ENCODE results near the gene MAGI2. TPM values are rescaled to one million over a fixed set of nuclear protein-coding genes. Genes with fewer than 3 reads are reported as not detected.

MAGI2 gene
- total RNA-seq, 2 experiments from 2014 or later, result 0.05 to 0.12 TPM

GRCh38 chr7:78712111-78712510 is 741.4 kb downstream of the MAGI2 start:
- Mint-ChIP-seq H3K9me3 (ENCODE audit: low read depth) (no peaks in the 10 kb centered on the region), H3K4me3 (no peak overlapping the region), H3K27me3 (no peaks in the 10 kb centered on the region), H3K36me3 (ENCODE audit: low read depth) (no peaks in the 10 kb centered on the region), H3K27ac (no peak overlapping the region), H3K4me1 (no peaks in the 10 kb centered on the region)
- no peak for ATAC-seq
- CTCF ChIA-PET, result no interaction called here
- POLR2A ChIA-PET, result no interaction called here
- intact Hi-C loops (cut with DNase I, micrococcal nuclease), result no loop called here
- DNase-seq, result no peak

GRCh38 chr7:78709658-78710057 is 743.8 kb downstream of the MAGI2 start:
- H3K27me3 Mint-ChIP-seq, result no peaks in the 10 kb centered on the region
- DNase-seq (no peak), ATAC-seq (no peak)
- intact Hi-C loops (cut with DNase I, micrococcal nuclease), result no loop called here
- no peak overlapping the region for H3K27ac Mint-ChIP-seq
- ChIA-PET CTCF (no interaction called here), POLR2A (no interaction called here)
- H3K4me3 Mint-ChIP-seq, result no peak overlapping the region
- H3K36me3 Mint-ChIP-seq (ENCODE audit: low read depth), result no peaks in the 10 kb centered on the region
- H3K4me1 Mint-ChIP-seq, result no peaks in the 10 kb centered on the region
- no peaks in the 10 kb centered on the region for H3K9me3 Mint-ChIP-seq (ENCODE audit: low read depth)

GRCh38 chr7:78704504-78704903 is 749.0 kb downstream of the MAGI2 start:
- no peaks in the 10 kb centered on the region for H3K27me3 Mint-ChIP-seq
- ChIA-PET POLR2A (no interaction called here), CTCF (no interaction called here)
- no peak overlapping the region for H3K4me3 Mint-ChIP-seq
- no peak for DNase-seq
- no peak overlapping the region for H3K27ac Mint-ChIP-seq
- H3K4me1 Mint-ChIP-seq, result no peaks in the 10 kb centered on the region
- no peaks in the 10 kb centered on the region for H3K9me3 Mint-ChIP-seq (ENCODE audit: low read depth)
- intact Hi-C loops (cut with DNase I, micrococcal nuclease), result no loop called here
- H3K36me3 Mint-ChIP-seq (ENCODE audit: low read depth), result no peaks in the 10 kb centered on the region
- ATAC-seq, result no peak

DNA sequence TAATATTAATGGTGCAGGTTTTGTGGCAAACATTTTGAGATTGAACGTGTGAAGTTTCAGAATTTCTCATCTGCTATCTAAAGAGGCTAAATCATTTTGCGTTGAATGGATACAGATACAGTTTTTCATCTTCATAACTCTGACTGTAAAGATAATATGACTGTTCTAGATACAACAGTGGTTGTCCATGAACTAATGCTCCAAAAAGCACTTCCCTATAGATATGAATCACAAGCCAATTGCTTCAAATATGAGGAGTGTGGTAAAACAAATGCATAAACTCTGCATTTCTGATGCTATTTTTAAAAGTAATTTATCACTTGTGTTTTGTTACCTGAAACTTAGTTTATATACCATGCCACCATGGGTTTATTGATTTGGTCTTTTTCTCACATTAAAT is 750.1 kb downstream of the MAGI2 start:
- ATAC-seq, result no peak
- no peak overlapping the region for H3K27ac Mint-ChIP-seq
- H3K9me3 Mint-ChIP-seq (ENCODE audit: low read depth), result no peaks in the 10 kb centered on the region
- no peak for DNase-seq
- no peaks in the 10 kb centered on the region for H3K4me1 Mint-ChIP-seq
- ChIA-PET CTCF (no interaction called here), POLR2A (no interaction called here)
- no peaks in the 10 kb centered on the region for H3K36me3 Mint-ChIP-seq (ENCODE audit: low read depth)
- intact Hi-C loops (cut with DNase I, micrococcal nuclease), result no loop called here
- no peak overlapping the region for H3K4me3 Mint-ChIP-seq
- H3K27me3 Mint-ChIP-seq, result no peaks in the 10 kb centered on the region

DNA sequence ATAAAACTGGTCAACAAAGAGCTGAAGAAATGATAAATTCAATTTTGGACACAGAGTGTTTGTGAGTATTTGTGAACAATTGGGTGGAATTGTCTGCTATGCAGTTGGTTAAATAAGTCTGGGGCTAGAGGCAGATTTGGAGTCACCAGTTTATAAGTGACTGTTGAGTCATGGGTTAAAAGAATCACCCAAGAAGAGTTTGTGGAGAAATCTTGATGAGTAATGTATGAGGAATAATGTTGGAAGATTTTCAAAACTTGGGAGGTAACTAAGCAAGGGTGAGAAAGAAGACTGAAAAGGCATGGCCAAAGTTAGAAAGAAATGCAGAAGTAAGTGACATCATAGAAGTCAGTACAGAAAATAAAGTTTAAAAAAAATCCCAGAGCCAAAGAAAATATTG is 750.7 kb downstream of the MAGI2 start:
- DNase-seq, result no peak
- POLR2A ChIA-PET, result no interaction called here
- Mint-ChIP-seq H3K27me3 (no peaks in the 10 kb centered on the region), H3K4me3 (no peak overlapping the region), H3K4me1 (no peaks in the 10 kb centered on the region), H3K9me3 (ENCODE audit: low read depth) (no peaks in the 10 kb centered on the region), H3K27ac (no peak overlapping the region), H3K36me3 (ENCODE audit: low read depth) (no peaks in the 10 kb centered on the region)
- intact Hi-C loops (cut with DNase I, micrococcal nuclease), result no loop called here
- ATAC-seq, result no peak
- CTCF ChIA-PET, result no interaction called here

- POLR2A ChIA-PET, result no interaction called here
- intact Hi-C loops (cut with DNase I, micrococcal nuclease), result no loop called here
- no peaks in the 10 kb centered on the region for H3K9me3 Mint-ChIP-seq (ENCODE audit: low read depth)
- no peak for ATAC-seq
- CTCF ChIA-PET, result interaction anchor here (0.5 kb wide), 1 partner anchor 113 kb away, joined by 3 read pairs; no protein-coding TSS in a partner anchor
- H3K4me1 Mint-ChIP-seq, result no peaks in the 10 kb centered on the region
- no peak overlapping the region for H3K27ac Mint-ChIP-seq
- no peaks in the 10 kb centered on the region for H3K36me3 Mint-ChIP-seq (ENCODE audit: low read depth)
- no peaks in the 10 kb centered on the region for H3K27me3 Mint-ChIP-seq
- no peak overlapping the region for H3K4me3 Mint-ChIP-seq
- DNase-seq, result no peak
These were observed 757.6 kb downstream of the MAGI2 start for GRCh38 chr7:78695826-78696225.

GRCh38 chr7:78691584-78691983 is 761.9 kb downstream of the MAGI2 start:
- H3K4me3 Mint-ChIP-seq, result no peak overlapping the region

DNA sequence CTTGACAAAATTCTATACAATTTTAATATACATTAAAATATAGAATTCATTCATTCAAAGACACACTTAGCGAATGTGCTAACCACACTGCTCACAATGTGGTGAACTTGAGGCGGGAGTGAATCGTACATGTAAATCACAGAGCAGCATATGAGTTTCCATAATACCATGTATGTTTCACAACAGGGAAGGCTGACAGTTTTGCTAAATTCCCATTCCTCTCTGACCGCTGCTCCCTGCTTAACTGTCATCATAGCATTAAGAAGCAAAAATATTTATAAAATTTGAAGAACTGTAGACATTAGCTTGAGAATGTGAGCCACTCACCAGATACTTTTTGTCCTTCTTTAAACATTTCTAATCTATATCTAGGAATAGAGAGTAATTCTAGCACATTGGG is 763.3 kb downstream of the MAGI2 start:
- Mint-ChIP-seq H3K4me1 (no peaks in the 10 kb centered on the region), H3K4me3 (no peak overlapping the region), H3K27ac (no peak overlapping the region), H3K36me3 (ENCODE audit: low read depth) (no peaks in the 10 kb centered on the region), H3K9me3 (ENCODE audit: low read depth) (peaks cover 2% of the 10 kb centered on the region), H3K27me3 (peaks cover 1% of the 10 kb centered on the region)
- no peak for DNase-seq
- CTCF ChIA-PET, result no interaction called here
- intact Hi-C loops (cut with DNase I, micrococcal nuclease), result no loop called here
- POLR2A ChIA-PET, result no interaction called here
- no peak for ATAC-seq

More at GRCh38 chr7:78691584-78691983, 761.9 kb downstream of the MAGI2 start:
- ChIA-PET CTCF (no interaction called here), POLR2A (no interaction called here)
- no peaks in the 10 kb centered on the region for H3K9me3 Mint-ChIP-seq (ENCODE audit: low read depth)
- ATAC-seq, result no peak
- no peak overlapping the region for H3K27ac Mint-ChIP-seq
- DNase-seq, result no peak
- peaks cover 1% of the 10 kb centered on the region for H3K27me3 Mint-ChIP-seq
- intact Hi-C loops (cut with DNase I, micrococcal nuclease), result no loop called here
- no peaks in the 10 kb centered on the region for H3K36me3 Mint-ChIP-seq (ENCODE audit: low read depth)
- H3K4me1 Mint-ChIP-seq, result no peaks in the 10 kb centered on the region

DNA sequence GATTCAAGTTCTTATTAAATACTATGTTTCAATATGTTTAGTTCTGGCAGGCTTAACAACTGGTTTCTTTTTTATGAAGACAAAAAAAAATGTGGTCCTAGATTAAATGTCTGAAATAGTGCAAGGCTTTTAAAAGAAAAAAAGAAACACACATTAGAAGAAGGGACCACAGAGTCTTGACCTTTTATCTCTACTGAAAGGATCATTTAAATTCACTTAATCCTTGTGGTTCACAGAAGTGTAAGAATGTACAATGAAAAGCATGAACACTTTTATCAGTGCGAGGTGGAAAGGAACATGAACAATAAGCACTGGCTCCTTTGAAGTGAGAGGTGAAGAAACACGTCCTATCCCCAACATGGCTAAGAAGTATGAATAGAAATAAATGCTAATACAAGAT is 765.1 kb downstream of the MAGI2 start:
- intact Hi-C loops (cut with DNase I, micrococcal nuclease), result no loop called here
- POLR2A ChIA-PET, result no interaction called here
- ATAC-seq, result no peak

DNA sequence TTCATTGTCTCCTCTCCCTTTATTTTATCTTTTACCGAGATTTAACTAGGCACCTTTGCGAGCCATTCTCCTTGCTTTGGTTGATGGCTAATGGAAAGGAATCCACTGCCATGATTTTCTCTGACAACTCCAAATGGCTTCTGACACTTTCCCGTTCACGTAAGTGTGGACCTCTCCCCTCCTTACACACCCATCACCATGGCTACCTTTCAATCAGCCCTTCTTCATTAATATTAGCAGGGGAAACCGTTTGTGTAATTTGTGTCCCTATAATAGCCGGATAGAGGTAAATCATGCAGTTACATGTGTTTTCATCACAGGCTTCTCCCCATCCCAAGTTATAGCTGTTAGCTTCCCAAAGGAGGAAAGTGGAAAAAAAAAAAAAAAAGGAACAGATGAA is 767.3 kb downstream of the MAGI2 start:
- Mint-ChIP-seq H3K4me1 (no peaks in the 10 kb centered on the region), H3K36me3 (ENCODE audit: low read depth) (no peaks in the 10 kb centered on the region), H3K27me3 (peaks cover 1% of the 10 kb centered on the region), H3K27ac (no peak overlapping the region), H3K9me3 (ENCODE audit: low read depth) (peaks cover 2% of the 10 kb centered on the region), H3K4me3 (no peak overlapping the region)
- ATAC-seq, result no peak
- intact Hi-C loops (cut with DNase I, micrococcal nuclease), result no loop called here
- no peak for DNase-seq
- ChIA-PET POLR2A (no interaction called here), CTCF (no interaction called here)

More for the DNA sequence above, 765.1 kb downstream of the MAGI2 start:
- peaks cover 1% of the 10 kb centered on the region for H3K27me3 Mint-ChIP-seq
- H3K9me3 Mint-ChIP-seq (ENCODE audit: low read depth), result peaks cover 2% of the 10 kb centered on the region
- H3K36me3 Mint-ChIP-seq (ENCODE audit: low read depth), result no peaks in the 10 kb centered on the region
- no peak for DNase-seq
- H3K4me3 Mint-ChIP-seq, result no peak overlapping the region
- no peak overlapping the region for H3K27ac Mint-ChIP-seq
- no peaks in the 10 kb centered on the region for H3K4me1 Mint-ChIP-seq
- CTCF ChIA-PET, result no interaction called here

DNA sequence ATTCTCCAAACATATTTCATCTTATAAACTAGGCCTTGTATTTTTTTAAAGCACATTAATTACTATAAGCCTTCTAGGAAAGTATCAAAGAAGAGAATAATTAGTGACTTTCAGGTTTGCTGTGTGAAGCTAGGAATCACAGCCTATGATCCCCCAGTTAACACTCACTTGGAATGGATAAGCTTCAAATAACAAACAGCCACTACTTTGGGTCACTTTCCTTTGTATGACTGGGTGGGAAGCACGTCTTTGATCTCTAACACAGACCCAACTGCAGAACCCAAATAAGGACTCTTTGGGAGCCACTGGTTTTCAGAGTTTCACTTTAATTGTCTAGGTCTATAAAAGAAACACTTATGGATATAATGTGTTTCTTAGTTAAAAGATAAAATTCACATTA is 769.3 kb downstream of the MAGI2 start:
- H3K4me1 Mint-ChIP-seq, result no peaks in the 10 kb centered on the region
- CTCF ChIA-PET, result no interaction called here
- H3K4me3 Mint-ChIP-seq, result no peak overlapping the region
- POLR2A ChIA-PET, result no interaction called here
- DNase-seq (no peak), ATAC-seq (no peak)
- peaks cover 2% of the 10 kb centered on the region for H3K9me3 Mint-ChIP-seq (ENCODE audit: low read depth)
- H3K36me3 Mint-ChIP-seq (ENCODE audit: low read depth), result no peaks in the 10 kb centered on the region
- intact Hi-C loops (cut with DNase I, micrococcal nuclease), result no loop called here
- no peaks in the 10 kb centered on the region for H3K27me3 Mint-ChIP-seq
- H3K27ac Mint-ChIP-seq, result no peak overlapping the region

DNA sequence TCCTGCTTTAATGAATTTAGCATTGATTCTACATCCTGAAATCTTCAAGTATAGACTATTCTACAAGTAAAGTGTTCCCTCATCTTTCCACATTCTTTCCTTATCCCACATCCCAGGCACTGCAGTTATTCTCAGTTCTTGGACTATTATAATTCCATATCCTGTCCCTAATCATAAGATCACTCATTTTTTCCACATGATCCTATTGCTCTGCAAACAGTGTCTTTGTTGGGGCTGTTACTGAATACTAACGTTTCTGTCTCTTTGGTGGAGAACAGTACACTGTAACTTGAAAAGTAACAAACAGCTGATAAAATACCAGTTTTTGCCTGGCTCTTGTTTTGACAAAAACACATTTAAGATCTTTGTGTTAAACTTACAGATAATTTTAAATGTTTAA is 769.9 kb downstream of the MAGI2 start:
- no peak overlapping the region for H3K27ac Mint-ChIP-seq

GRCh38 chr7:78679112-78679876 is 774.2 kb downstream of the MAGI2 start:
- ATAC-seq, result no peak
- H3K27me3 Mint-ChIP-seq, result no peaks in the 10 kb centered on the region
- no peak overlapping the region for H3K27ac Mint-ChIP-seq
- no peaks in the 10 kb centered on the region for H3K9me3 Mint-ChIP-seq (ENCODE audit: low read depth)
- intact Hi-C loops (cut with DNase I, micrococcal nuclease), result no loop called here
- no peak overlapping the region for H3K4me3 Mint-ChIP-seq
- DNase-seq, result no peak
- no peaks in the 10 kb centered on the region for H3K4me1 Mint-ChIP-seq
- ChIA-PET POLR2A (no interaction called here), CTCF (no interaction called here)
- H3K36me3 Mint-ChIP-seq (ENCODE audit: low read depth), result no peaks in the 10 kb centered on the region

More for the DNA sequence above, 769.9 kb downstream of the MAGI2 start:
- Mint-ChIP-seq H3K27me3 (no peaks in the 10 kb centered on the region), H3K4me1 (no peaks in the 10 kb centered on the region), H3K36me3 (ENCODE audit: low read depth) (no peaks in the 10 kb centered on the region), H3K4me3 (no peak overlapping the region), H3K9me3 (ENCODE audit: low read depth) (peaks cover 2% of the 10 kb centered on the region)
- no peak for ATAC-seq
- ChIA-PET CTCF (no interaction called here), POLR2A (no interaction called here)
- no peak for DNase-seq
- intact Hi-C loops (cut with DNase I, micrococcal nuclease), result no loop called here

All from activated CD4-positive, alpha-beta T cell treated with anti-CD3 and anti-CD28 coated beads for 36 hours (primary cell).